Measurements from ENCODE around the gene INTS7. TPM values are rescaled to one million over a fixed set of nuclear protein-coding genes. Genes with fewer than 3 reads are reported as not detected.

The INTS7 gene
- total RNA-seq, 6 experiments from 2014 or later = 9.6 to 14.5 (median 13.3) TPM

GRCh38 chr1:212074856-212075255, 39.5 kb upstream of the INTS7 start:
- no peak overlapping the region for H3K27ac Mint-ChIP-seq
- H3K4me1 Mint-ChIP-seq (ENCODE audit: low read depth) = peaks cover 10% of the 10 kb centered on the region
- no peaks in the 10 kb centered on the region for H3K9me3 Mint-ChIP-seq
- DNase-seq = no peak
- TF ChIP-seq, protein P1, sequence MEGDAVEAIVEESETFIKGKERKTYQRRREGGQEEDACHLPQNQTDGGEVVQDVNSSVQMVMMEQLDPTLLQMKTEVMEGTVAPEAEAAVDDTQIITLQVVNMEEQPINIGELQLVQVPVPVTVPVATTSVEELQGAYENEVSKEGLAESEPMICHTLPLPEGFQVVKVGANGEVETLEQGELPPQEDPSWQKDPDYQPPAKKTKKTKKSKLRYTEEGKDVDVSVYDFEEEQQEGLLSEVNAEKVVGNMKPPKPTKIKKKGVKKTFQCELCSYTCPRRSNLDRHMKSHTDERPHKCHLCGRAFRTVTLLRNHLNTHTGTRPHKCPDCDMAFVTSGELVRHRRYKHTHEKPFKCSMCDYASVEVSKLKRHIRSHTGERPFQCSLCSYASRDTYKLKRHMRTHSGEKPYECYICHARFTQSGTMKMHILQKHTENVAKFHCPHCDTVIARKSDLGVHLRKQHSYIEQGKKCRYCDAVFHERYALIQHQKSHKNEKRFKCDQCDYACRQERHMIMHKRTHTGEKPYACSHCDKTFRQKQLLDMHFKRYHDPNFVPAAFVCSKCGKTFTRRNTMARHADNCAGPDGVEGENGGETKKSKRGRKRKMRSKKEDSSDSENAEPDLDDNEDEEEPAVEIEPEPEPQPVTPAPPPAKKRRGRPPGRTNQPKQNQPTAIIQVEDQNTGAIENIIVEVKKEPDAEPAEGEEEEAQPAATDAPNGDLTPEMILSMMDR (IDR thresholded peaks at IDR 0.05) = no peak
- no peak overlapping the region for H3K4me3 Mint-ChIP-seq
- no peaks in the 10 kb centered on the region; the same call in 1 of the 2 replicates for H3K36me3 Mint-ChIP-seq (ENCODE audit: low read depth)
- no peaks in the 10 kb centered on the region for H3K27me3 Mint-ChIP-seq (ENCODE audit: insufficient read depth)

GRCh38 chr1:212074313-212074712, 39.0 kb upstream of the INTS7 start:
- Mint-ChIP-seq H3K9me3 (no peaks in the 10 kb centered on the region), H3K4me1 (ENCODE audit: low read depth) (peaks cover 10% of the 10 kb centered on the region), H3K27ac (no peak overlapping the region), H3K4me3 (no peak overlapping the region), H3K36me3 (ENCODE audit: low read depth) (no peaks in the 10 kb centered on the region; the same call in 1 of the 2 replicates), H3K27me3 (ENCODE audit: insufficient read depth) (no peaks in the 10 kb centered on the region)
- DNase-seq = no peak
- TF ChIP-seq, protein P1 (IDR thresholded peaks at IDR 0.05) = no peak

DNA sequence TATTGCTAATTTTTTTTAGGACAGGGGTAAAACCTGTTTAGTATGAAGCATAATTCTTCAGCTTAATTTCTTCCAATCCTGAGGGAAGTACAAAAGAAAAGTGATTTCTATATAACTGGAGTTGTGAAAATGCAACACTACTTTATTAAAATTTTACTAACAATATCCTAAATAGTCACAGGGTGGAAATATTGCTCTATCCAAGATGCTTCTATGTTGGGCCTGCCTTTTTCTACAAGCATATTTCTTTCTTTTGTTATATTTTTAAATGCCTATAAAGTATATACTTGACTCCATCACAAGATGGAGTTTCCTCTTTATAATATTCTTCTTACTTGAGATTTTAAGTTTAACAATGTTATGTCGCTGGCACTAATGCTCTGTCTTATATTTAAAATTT, 38.1 kb upstream of the INTS7 start:
- no peak overlapping the region for H3K4me3 Mint-ChIP-seq
- H3K36me3 Mint-ChIP-seq (ENCODE audit: low read depth) = no peaks in the 10 kb centered on the region; the same call in 1 of the 2 replicates
- TF ChIP-seq, protein P1 (IDR thresholded peaks at IDR 0.05) = peak; percentile 30; the same call in 1 of the 2 replicates
- no peak overlapping the region for H3K27ac Mint-ChIP-seq
- no peaks in the 10 kb centered on the region for H3K27me3 Mint-ChIP-seq (ENCODE audit: insufficient read depth)
- no peak for DNase-seq
- H3K4me1 Mint-ChIP-seq (ENCODE audit: low read depth) = peaks cover 10% of the 10 kb centered on the region
- no peaks in the 10 kb centered on the region for H3K9me3 Mint-ChIP-seq

DNA sequence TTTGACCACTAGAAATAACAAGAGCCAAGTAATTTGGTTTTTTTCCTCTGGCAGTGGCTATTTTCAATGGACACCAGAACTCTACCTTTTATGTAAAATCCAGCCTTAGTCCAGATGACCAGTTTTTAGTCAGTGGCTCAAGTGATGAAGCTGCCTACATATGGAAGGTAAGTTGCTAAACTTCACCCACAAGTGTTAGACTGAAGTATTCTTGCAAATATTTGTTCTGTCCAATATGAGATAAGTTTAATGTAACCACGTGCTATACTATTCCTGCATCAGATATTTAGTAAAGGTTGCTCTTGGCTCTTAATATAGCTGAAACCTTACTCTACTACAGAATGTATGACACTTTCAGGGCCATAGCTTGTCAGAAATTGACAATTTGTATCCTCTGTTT, 36.7 kb upstream of the INTS7 start:
- no peak overlapping the region for H3K27ac Mint-ChIP-seq
- H3K36me3 Mint-ChIP-seq (ENCODE audit: low read depth) = no peaks in the 10 kb centered on the region; the same call in 1 of the 2 replicates
- H3K4me1 Mint-ChIP-seq (ENCODE audit: low read depth) = peaks cover 8% of the 10 kb centered on the region
- TF ChIP-seq, protein P1 (IDR thresholded peaks at IDR 0.05) = no peak
- no peaks in the 10 kb centered on the region for H3K27me3 Mint-ChIP-seq (ENCODE audit: insufficient read depth)
- H3K9me3 Mint-ChIP-seq = no peaks in the 10 kb centered on the region
- no peak overlapping the region for H3K4me3 Mint-ChIP-seq
- DNase-seq = no peak

GRCh38 chr1:212070720-212071302, 35.5 kb upstream of the INTS7 start:
- no peak overlapping the region for H3K27ac Mint-ChIP-seq
- H3K4me3 Mint-ChIP-seq = no peak overlapping the region
- H3K4me1 Mint-ChIP-seq (ENCODE audit: low read depth) = no peaks in the 10 kb centered on the region
- no peaks in the 10 kb centered on the region for H3K9me3 Mint-ChIP-seq
- no peaks in the 10 kb centered on the region; the same call in 1 of the 2 replicates for H3K36me3 Mint-ChIP-seq (ENCODE audit: low read depth)
- peak; percentile 47 for DNase-seq
- H3K27me3 Mint-ChIP-seq (ENCODE audit: insufficient read depth) = no peaks in the 10 kb centered on the region
- TF ChIP-seq, protein P1 (IDR thresholded peaks at IDR 0.05) = peak; percentile 85
